HepG2 (cell line): ENCODE results near the gene RPS6KA2. TPM values are rescaled to one million over a fixed set of nuclear protein-coding genes. Genes with fewer than 3 reads are reported as not detected.

Experiments used
- ATF7-NPFF ChIP-seq: sonication (generic); formaldehyde crosslinking; IDR thresholded peaks from 2 replicates; pipeline ENCODE4 v1.8.1; 2023; ENCODE audit warnings: mild to moderate bottlenecking, low read depth, missing genetic modification reagents, moderate library complexity
- HCFC1 ChIP-seq: fragments of 150-350 bp; IDR thresholded peaks from 2 replicates; pipeline ENCODE4 v1.6.1; 2014; ENCODE audit warnings: low read depth, low read length
- IRF2 ChIP-seq: IDR thresholded peaks from 2 replicates; pipeline ENCODE4 v1.6.1; 2018; ENCODE audit warnings: missing genetic modification reagents, missing compliant biosample characterization
- KLF9 ChIP-seq: IDR thresholded peaks from 2 replicates; pipeline ENCODE4 v1.6.1; 2016; ENCODE audit warnings: low read depth
- MED1 ChIP-seq: sonication (generic); formaldehyde crosslinking; IDR thresholded peaks from 2 replicates; pipeline ENCODE4 v1.4.0; 2020; ENCODE audit warnings: missing genetic modification reagents
- NCOA5 ChIP-seq: sonication (generic); formaldehyde crosslinking; IDR thresholded peaks from 2 replicates; pipeline ENCODE4 v1.4.0; 2020; ENCODE audit warnings: missing genetic modification reagents
- NCOR1 ChIP-seq: fragments of 200-600 bp; sonication (generic); IDR thresholded peaks from 2 replicates; pipeline ENCODE4 v1.7.0; 2017; ENCODE audit warnings: antibody characterized with exemption, low read length, borderline replicate concordance
- THAP9 ChIP-seq: sonication (generic); formaldehyde crosslinking; IDR thresholded peaks from 2 replicates; pipeline ENCODE4; 2020; ENCODE audit warnings: missing genetic modification reagents, mild to moderate bottlenecking, borderline replicate concordance
- ZBTB44 ChIP-seq: sonication (generic); formaldehyde crosslinking; IDR thresholded peaks from 2 replicates; pipeline ENCODE4 v1.4.0; 2020; ENCODE audit warnings: missing genetic modification reagents
- ZNF326 ChIP-seq: sonication (generic); formaldehyde crosslinking; IDR thresholded peaks from 2 replicates; pipeline ENCODE4 v1.4.0; 2020; ENCODE audit warnings: missing genetic modification reagents, borderline replicate concordance
- ZNF343 ChIP-seq: sonication (generic); formaldehyde crosslinking; IDR thresholded peaks from 2 replicates; pipeline ENCODE4 v1.4.0; 2020; ENCODE audit warnings: mild to moderate bottlenecking, missing genetic modification reagents
- ZNF431 ChIP-seq: sonication (generic); formaldehyde crosslinking; IDR thresholded peaks from 2 replicates; pipeline ENCODE4 v1.9.0; 2022; ENCODE audit warnings: missing genetic modification reagents, low read depth, mild to moderate bottlenecking, borderline replicate concordance
- ZNF747 ChIP-seq: sonication (generic); formaldehyde crosslinking; IDR thresholded peaks from 2 replicates; pipeline ENCODE4 v1.8.1; 2023; ENCODE audit warnings: missing genetic modification reagents, mild to moderate bottlenecking, borderline replicate concordance
- ZNF792 ChIP-seq: IDR thresholded peaks from 2 replicates; pipeline ENCODE4 v1.6.1; 2016
- polyA plus RNA-seq, 8 experiments: library from polyadenylated mRNA; depleted of rRNA in 3 of 8; stranded (reverse) in 7 of 8; unstranded in 1 of 8; fragments of >200 nt; fragmentation: Illumina TruSeq in 4 of 8; extraction: Trizol in 4 of 8; gene quantifications; 2 replicates each; pipeline versions ENCODE4 v1.2.1 to v1.2.3, GENCODE V29; 2011 to 2016; ENCODE audit warnings: low read depth in 4 of 8, missing spikeins in 1 of 8, mixed read lengths in 1 of 8; ENCODE audit not compliant: insufficient read depth in 1 of 8
- total RNA-seq, 5 experiments: library from RNA; depleted of rRNA; stranded (reverse); fragments of >200 nt; fragmentation: Illumina TruSeq; extraction: Trizol; gene quantifications; 2 replicates each; pipeline ENCODE4 v1.2.3, GENCODE V29; 2016; ENCODE audit warnings: low read depth in 1 of 5
- TF ChIP-seq, protein P1 (sequence below): IDR thresholded peaks from 2 replicates; pipeline ENCODE4 v1.6.1; 2016; ENCODE audit warnings: missing compliant biosample characterization, missing genetic modification reagents, borderline replicate concordance
- TF ChIP-seq, protein P2 (sequence below): sonication (generic); formaldehyde crosslinking; IDR thresholded peaks from 2 replicates; pipeline ENCODE4 v1.4.0; 2020; ENCODE audit warnings: mild to moderate bottlenecking, missing genetic modification reagents

RPS6KA2 gene
- total and polyA plus RNA-seq, 2 of the 13 experiments (the other 11 are each of a cell fraction or from before 2014, with no cell fraction given): 0.22 to 0.38 TPM

GRCh38 chr6:166387642-166388289 lies 239.3 kb downstream of the RPS6KA2 start (continued):
- TF ChIP-seq ZNF792 (no peak; the same call in 1 of the 2 replicates), NCOR1 (peak; percentile 95), ZNF747 (peak; percentile 80; the same call in 1 of the 2 replicates), ZNF343 (CRISPR knock-in tag) (0 out of 2 replicates have a peak, but pooled peaks have one; percentile 47), THAP9 (CRISPR knock-in tag) (no peak), KLF9 (no peak; the same call in 1 of the 2 replicates), IRF2 (peak; percentile 50; the same call in 1 of the 2 replicates), HCFC1 (no peak), ATF7-NPFF (no peak; the same call in 1 of the 2 replicates), NCOA5 (CRISPR knock-in tag) (no peak), ZNF326 (CRISPR knock-in tag) (no peak), ZNF431 (no peak), MED1 (peak; percentile 97), ZBTB44 (no peak)
- TF ChIP-seq, protein P1, sequence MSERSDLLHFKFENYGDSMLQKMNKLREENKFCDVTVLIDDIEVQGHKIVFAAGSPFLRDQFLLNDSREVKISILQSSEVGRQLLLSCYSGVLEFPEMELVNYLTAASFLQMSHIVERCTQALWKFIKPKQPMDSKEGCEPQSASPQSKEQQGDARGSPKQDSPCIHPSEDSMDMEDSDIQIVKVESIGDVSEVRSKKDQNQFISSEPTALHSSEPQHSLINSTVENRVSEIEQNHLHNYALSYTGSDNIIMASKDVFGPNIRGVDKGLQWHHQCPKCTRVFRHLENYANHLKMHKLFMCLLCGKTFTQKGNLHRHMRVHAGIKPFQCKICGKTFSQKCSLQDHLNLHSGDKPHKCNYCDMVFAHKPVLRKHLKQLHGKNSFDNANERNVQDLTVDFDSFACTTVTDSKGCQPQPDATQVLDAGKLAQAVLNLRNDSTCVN (CRISPR knock-in tag): peak; percentile 14; the same call in 1 of the 2 replicates
- TF ChIP-seq, protein P2, sequence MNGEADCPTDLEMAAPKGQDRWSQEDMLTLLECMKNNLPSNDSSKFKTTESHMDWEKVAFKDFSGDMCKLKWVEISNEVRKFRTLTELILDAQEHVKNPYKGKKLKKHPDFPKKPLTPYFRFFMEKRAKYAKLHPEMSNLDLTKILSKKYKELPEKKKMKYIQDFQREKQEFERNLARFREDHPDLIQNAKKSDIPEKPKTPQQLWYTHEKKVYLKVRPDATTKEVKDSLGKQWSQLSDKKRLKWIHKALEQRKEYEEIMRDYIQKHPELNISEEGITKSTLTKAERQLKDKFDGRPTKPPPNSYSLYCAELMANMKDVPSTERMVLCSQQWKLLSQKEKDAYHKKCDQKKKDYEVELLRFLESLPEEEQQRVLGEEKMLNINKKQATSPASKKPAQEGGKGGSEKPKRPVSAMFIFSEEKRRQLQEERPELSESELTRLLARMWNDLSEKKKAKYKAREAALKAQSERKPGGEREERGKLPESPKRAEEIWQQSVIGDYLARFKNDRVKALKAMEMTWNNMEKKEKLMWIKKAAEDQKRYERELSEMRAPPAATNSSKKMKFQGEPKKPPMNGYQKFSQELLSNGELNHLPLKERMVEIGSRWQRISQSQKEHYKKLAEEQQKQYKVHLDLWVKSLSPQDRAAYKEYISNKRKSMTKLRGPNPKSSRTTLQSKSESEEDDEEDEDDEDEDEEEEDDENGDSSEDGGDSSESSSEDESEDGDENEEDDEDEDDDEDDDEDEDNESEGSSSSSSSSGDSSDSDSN (CRISPR knock-in tag): peak; percentile 55; the same call in 1 of the 2 replicates
